HAP-1 (cell line): ENCODE results near the gene OAS3.
"Not testable (repeated sequence)": the region's sequence is repeated elsewhere in the genome, so short reads cannot be mapped to it uniquely, and the experiment has no call there.

Source experiments
- DNase-seq, 2 experiments: peaks; one replicate each; pipeline ENCODE4 v3.0.0-alpha.2; 2016 to 2020; ENCODE audit warnings: low spot score in 2 of 2
- H3K27me3 ChIP-seq: fragments of 250-450 bp; sonication (Bioruptor Pico); 2 replicates; pipeline ENCODE4 v1.5.1; 2020; ENCODE audit warnings: low read depth, mild to moderate bottlenecking, moderate library complexity
- H3K36me3 ChIP-seq: fragments of 250-450 bp; sonication (Bioruptor Pico); replicated peaks from 2 replicates; pipeline ENCODE4 v1.5.1; 2020; ENCODE audit warnings: mild to moderate bottlenecking
- H3K4me1 ChIP-seq: fragments of 250-450 bp; sonication (Bioruptor Pico); 2 replicates; pipeline ENCODE4 v1.5.1; 2020; ENCODE audit warnings: mild to moderate bottlenecking
- H3K4me3 ChIP-seq: fragments of 250-450 bp; sonication (Bioruptor Pico); 2 replicates; pipeline ENCODE4 v1.5.1; 2020; ENCODE audit warnings: mild to moderate bottlenecking, moderate library complexity
- H3K9me3 ChIP-seq: fragments of 250-450 bp; sonication (Bioruptor Pico); 2 replicates; pipeline ENCODE4 v1.5.1; 2020; ENCODE audit warnings: mild to moderate bottlenecking, moderate library complexity
- in situ Hi-C: fragments of 300-500 bp; cut with MboI; formaldehyde crosslinking; loops from 3 replicates; pipeline ENCODE4 v1.14.3; 2020; ENCODE audit warnings: low sequenced_read_pairs, inconsistent platforms, mixed read lengths

The OAS3 gene

GRCh38 chr12:112907415-112908157, 30.7 kb upstream of the OAS3 start:
- no peak for DNase-seq

DNA sequence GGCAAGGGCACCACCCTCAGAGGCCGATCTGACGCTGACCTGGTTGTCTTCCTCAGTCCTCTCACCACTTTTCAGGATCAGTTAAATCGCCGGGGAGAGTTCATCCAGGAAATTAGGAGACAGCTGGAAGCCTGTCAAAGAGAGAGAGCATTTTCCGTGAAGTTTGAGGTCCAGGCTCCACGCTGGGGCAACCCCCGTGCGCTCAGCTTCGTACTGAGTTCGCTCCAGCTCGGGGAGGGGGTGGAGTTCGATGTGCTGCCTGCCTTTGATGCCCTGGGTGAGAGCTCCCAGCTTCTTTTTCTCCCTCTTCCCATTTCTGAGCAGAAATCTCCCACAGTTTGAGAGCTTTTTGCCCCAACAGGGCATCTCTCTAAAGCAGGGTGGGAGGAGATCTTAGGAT, 29.7 kb upstream of the OAS3 start:
- no peaks in the 10 kb centered on the region for H3K36me3 ChIP-seq
- H3K27me3 ChIP-seq = no peaks in the 10 kb centered on the region
- no peak overlapping the region for H3K4me3 ChIP-seq
- H3K9me3 ChIP-seq = no peaks in the 10 kb centered on the region
- peaks cover 3% of the 10 kb centered on the region for H3K4me1 ChIP-seq
- in situ Hi-C loops = no loop called here
- DNase-seq = no peak

More at GRCh38 chr12:112907415-112908157, 30.7 kb upstream of the OAS3 start:
- in situ Hi-C loops = no loop called here
- no peaks in the 10 kb centered on the region for H3K36me3 ChIP-seq
- no peaks in the 10 kb centered on the region; the same call in 1 of the 2 replicates for H3K27me3 ChIP-seq
- no peak overlapping the region for H3K4me3 ChIP-seq
- no peaks in the 10 kb centered on the region for H3K9me3 ChIP-seq
- peaks cover 3% of the 10 kb centered on the region for H3K4me1 ChIP-seq

GRCh38 chr12:112909693-112910092, 28.6 kb upstream of the OAS3 start:
- no peaks in the 10 kb centered on the region for H3K27me3 ChIP-seq
- H3K4me1 ChIP-seq = peaks cover 3% of the 10 kb centered on the region
- H3K4me3 ChIP-seq = no peak overlapping the region
- H3K9me3 ChIP-seq = no peaks in the 10 kb centered on the region
- in situ Hi-C loops = no loop called here
- H3K36me3 ChIP-seq = no peaks in the 10 kb centered on the region
- no peak for DNase-seq

DNA sequence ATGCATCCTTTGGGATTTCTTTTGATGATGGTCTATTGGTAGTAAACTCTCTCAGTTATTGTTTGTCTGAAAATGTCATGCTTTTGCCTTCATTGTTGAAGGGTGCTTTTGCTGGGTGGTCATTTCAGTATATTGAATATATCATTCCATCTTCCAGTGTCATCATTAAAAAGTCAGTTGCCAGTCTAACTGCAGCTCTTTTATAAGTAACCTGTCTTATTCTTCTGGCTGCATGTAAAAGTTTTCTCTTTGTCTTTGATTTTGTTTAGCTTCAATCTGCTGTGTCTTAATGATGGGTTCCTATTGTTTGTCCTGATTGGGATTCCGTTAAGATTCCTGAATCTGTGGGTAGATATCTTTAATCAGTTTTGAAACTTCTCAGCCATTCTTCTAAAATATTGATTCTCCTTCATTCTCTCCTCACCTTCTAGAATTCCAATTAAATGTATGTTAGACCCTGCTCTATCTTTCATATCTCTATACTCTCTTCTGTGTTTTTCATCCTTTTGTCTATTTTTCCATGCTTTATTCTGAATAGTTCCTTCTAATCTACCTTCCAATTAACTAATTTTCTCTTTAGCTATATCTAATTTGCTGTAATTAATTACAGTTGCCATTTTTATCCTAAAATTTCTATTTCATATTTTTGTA, 25.1 kb upstream of the OAS3 start:
- no peaks in the 10 kb centered on the region for H3K36me3 ChIP-seq
- H3K4me3 ChIP-seq = no peak overlapping the region
- H3K4me1 ChIP-seq = no peaks in the 10 kb centered on the region
- no peak for DNase-seq
- no peaks in the 10 kb centered on the region for H3K27me3 ChIP-seq
- in situ Hi-C loops = no loop called here
- H3K9me3 ChIP-seq = no peaks in the 10 kb centered on the region

- H3K9me3 ChIP-seq, H3K4me3 ChIP-seq, DNase-seq, H3K27me3 ChIP-seq, H3K4me1 ChIP-seq, H3K36me3 ChIP-seq, in situ Hi-C loops: not testable (repeated sequence)
Observed at GRCh38 chr12:112913888-112914287, 24.4 kb upstream of the OAS3 start.

GRCh38 chr12:112916270-112916669, 22.0 kb upstream of the OAS3 start:
- Histone ChIP-seq H3K9me3 (no peaks in the 10 kb centered on the region), H3K4me3 (no peak overlapping the region), H3K36me3 (no peaks in the 10 kb centered on the region), H3K27me3 (0 out of 2 replicates have a peak, but pooled peaks cover 3% of the 10 kb centered on the region), H3K4me1 (no peaks in the 10 kb centered on the region)
- in situ Hi-C loops = no loop called here
- DNase-seq = no peak

- H3K9me3 ChIP-seq = no peaks in the 10 kb centered on the region
- no peaks in the 10 kb centered on the region for H3K4me1 ChIP-seq
- in situ Hi-C loops = no loop called here
- no peaks in the 10 kb centered on the region for H3K36me3 ChIP-seq
- H3K4me3 ChIP-seq = no peak overlapping the region
- DNase-seq = no peak
- H3K27me3 ChIP-seq = peaks cover 9% of the 10 kb centered on the region
Observed at GRCh38 chr12:112919121-112919520, 19.2 kb upstream of the OAS3 start.

- no peak for DNase-seq
- Histone ChIP-seq H3K4me3 (no peak overlapping the region), H3K36me3 (no peaks in the 10 kb centered on the region), H3K27me3 (peaks cover 11% of the 10 kb centered on the region), H3K9me3 (0 out of 2 replicates have a peak, but pooled peaks cover 3% of the 10 kb centered on the region), H3K4me1 (no peaks in the 10 kb centered on the region)
- in situ Hi-C loops = no loop called here
Observed at GRCh38 chr12:112924986-112925385, 13.3 kb upstream of the OAS3 start.

- DNase-seq, H3K4me3 ChIP-seq, H3K4me1 ChIP-seq, in situ Hi-C loops, H3K9me3 ChIP-seq, H3K27me3 ChIP-seq, H3K36me3 ChIP-seq: not testable (repeated sequence)
Observed at GRCh38 chr12:112926416-112927033, 11.7 kb upstream of the OAS3 start.

DNA sequence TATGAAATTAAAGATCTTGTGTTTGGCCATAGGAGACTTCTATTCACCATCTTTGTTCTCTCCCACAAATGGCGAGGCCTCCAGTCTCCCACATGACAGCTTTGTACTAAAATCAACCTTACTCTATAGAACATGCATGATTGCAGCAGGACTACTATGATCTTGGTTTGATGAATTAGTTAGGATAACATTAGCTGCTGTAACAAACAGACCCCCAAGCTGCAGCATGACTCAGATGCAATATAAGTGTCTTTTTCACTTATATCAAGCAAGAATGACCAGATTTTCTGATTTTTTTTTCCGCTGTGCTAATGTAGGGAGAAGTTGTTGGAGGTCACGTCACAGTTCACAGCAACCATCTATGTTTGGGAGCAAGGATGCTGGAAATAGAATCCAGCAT, 10.8 kb upstream of the OAS3 start:
- Histone ChIP-seq H3K4me1 (no peaks in the 10 kb centered on the region), H3K27me3 (peaks cover 8% of the 10 kb centered on the region), H3K9me3 (0 out of 2 replicates have a peak, but pooled peaks cover 3% of the 10 kb centered on the region), H3K4me3 (no peak overlapping the region), H3K36me3 (no peaks in the 10 kb centered on the region)
- DNase-seq = no peak
- in situ Hi-C loops = no loop called here

DNA sequence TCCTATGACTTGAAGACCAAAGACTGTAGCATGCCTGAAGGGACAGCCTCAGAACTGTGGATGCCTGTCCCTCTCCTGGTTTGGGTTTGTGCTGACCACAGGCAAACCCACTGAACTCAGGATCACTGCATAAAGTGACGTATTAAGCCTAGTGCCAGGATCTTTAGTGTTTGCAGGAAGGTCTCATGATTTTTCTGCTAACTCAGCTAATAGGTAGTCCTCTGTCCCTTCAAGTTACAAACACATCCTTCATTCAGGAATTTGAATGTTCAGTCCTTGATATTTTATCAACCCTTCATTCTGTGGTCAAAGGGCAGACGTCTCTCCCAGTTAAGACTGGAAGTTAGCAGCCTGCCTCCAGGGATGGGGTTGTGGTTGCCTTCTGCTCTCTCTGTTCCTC, 10.3 kb upstream of the OAS3 start:
- Histone ChIP-seq H3K27me3 (peaks cover 8% of the 10 kb centered on the region), H3K4me3 (no peak overlapping the region), H3K9me3 (0 out of 2 replicates have a peak, but pooled peaks cover 3% of the 10 kb centered on the region), H3K36me3 (no peaks in the 10 kb centered on the region), H3K4me1 (no peaks in the 10 kb centered on the region)
- DNase-seq = no peak
- in situ Hi-C loops = no loop called here

DNA sequence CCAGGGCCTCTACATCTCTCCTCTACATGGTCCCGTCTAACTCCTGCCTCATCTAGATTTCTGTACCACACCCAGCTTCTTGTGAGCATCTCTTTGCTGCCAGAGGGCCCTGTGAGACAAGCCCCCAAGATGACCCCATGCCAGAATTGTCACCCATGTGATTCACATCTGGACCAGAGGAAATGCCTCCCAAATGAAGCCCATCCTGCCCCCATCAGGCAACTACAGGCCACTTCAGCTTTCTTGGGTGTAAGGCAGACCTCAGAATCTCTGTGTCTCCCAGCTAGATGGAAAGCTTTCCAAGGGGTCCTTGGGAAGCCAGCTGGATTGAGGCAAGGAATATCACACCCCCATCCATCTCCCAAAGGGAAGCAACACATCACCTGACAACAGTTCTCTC, 9.3 kb upstream of the OAS3 start:
- Histone ChIP-seq H3K27me3 (peaks cover 3% of the 10 kb centered on the region; the same call in 1 of the 2 replicates), H3K36me3 (no peaks in the 10 kb centered on the region), H3K9me3 (0 out of 2 replicates have a peak, but pooled peaks cover 3% of the 10 kb centered on the region), H3K4me1 (no peaks in the 10 kb centered on the region), H3K4me3 (no peak overlapping the region)
- in situ Hi-C loops = no loop called here
- DNase-seq = no peak

DNA sequence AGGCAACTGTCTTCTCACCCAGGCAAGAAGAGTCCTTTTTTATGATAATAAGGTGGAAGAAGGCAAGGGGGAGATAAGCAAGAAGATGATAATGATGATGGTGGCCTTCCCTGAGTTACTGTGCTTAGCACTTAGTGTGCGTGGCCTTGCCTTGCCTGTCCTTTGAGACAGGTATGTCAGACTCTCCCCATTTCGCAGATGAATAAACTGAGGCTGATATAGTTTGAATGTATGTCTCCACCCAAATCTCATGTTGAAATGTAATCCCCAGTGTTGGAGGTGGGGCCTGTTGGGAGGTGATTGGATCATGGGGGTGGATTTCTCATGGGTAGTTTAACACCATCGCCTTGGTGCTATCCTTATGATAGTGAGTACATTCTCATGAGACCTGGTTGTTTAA, 8.6 kb upstream of the OAS3 start:
- peaks cover 2% of the 10 kb centered on the region; the same call in 1 of the 2 replicates for H3K27me3 ChIP-seq
- in situ Hi-C loops = no loop called here
- DNase-seq = no peak
- no peaks in the 10 kb centered on the region for H3K36me3 ChIP-seq
- H3K4me3 ChIP-seq = no peak overlapping the region
- no peaks in the 10 kb centered on the region for H3K4me1 ChIP-seq
- H3K9me3 ChIP-seq = 0 out of 2 replicates have a peak, but pooled peaks cover 3% of the 10 kb centered on the region

DNA sequence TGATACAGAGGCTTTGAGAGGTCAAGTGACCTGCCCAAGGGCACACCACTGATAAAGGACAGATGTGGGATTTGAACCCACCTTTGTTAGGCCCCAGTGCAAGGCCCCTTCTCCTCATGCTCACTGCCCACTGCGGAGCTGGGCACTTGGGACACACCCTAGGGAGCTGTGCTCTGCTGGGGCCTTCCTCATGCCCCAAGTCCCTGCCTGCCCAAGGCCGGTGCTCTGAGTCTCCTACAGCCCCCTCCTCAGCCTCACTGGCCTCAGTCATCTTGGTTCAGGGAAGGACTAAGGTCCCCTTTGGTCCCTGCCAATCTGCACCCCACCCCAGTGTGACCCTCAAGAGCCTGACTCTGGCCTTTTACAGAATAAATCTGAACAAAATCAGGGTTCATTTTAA, 7.9 kb upstream of the OAS3 start:
- H3K4me3 ChIP-seq = no peak overlapping the region
- in situ Hi-C loops = no loop called here
- 0 out of 2 replicates have a peak, but pooled peaks cover 3% of the 10 kb centered on the region for H3K9me3 ChIP-seq
- peaks cover 2% of the 10 kb centered on the region; the same call in 1 of the 2 replicates for H3K27me3 ChIP-seq
- no peak for DNase-seq
- H3K36me3 ChIP-seq = no peaks in the 10 kb centered on the region
- no peaks in the 10 kb centered on the region for H3K4me1 ChIP-seq
